Psoas muscle (tissue), 8 donors: ENCODE data around the gene SERPINA4. TPM values are rescaled to one million over a fixed set of nuclear protein-coding genes. Genes with fewer than 3 reads are reported as not detected.

Experiments
- ATAC-seq, 4 donors: fragments of 200-7000 bp; cut with Tn5 transposase; one replicate each; pipeline ENCODE4 v1.9.1; 2020; ENCODE audit warnings: moderate library complexity in 3 of 4, mild to moderate bottlenecking in 2 of 4
- DNase-seq, 2 donors: peaks; one replicate each; pipeline ENCODE4 v3.0.0-alpha.2; 2020
- H3K27ac ChIP-seq: fragments of 200-600 bp; one replicate; pipeline ENCODE4 v1.8.0; 2022
- H3K27me3 ChIP-seq, 3 donors: fragments of 200-600 bp in 1 of 3; one replicate each; pipeline versions ENCODE4 v1.6.1 to v1.8.0; 2013 to 2022; ENCODE audit warnings: low read length in 2 of 3, mild to moderate bottlenecking in 2 of 3, moderate library complexity in 1 of 3; ENCODE audit not compliant: insufficient read depth in 3 of 3
- H3K36me3 ChIP-seq, 2 donors: fragments of 200-600 bp in 1 of 2; one replicate each; pipeline versions ENCODE4 v1.6.1 to v1.8.0; 2013 to 2022; ENCODE audit warnings: low read depth in 1 of 2, mild to moderate bottlenecking in 1 of 2, moderate library complexity in 1 of 2; ENCODE audit not compliant: insufficient read depth in 1 of 2
- H3K4me1 ChIP-seq: fragments of 200-600 bp; one replicate; pipeline ENCODE4 v1.8.0; 2022
- H3K4me3 ChIP-seq: fragments of 200-600 bp; one replicate; pipeline ENCODE4 v1.8.0; 2022; ENCODE audit warnings: mild to moderate bottlenecking
- H3K9me3 ChIP-seq: fragments of 200-600 bp; one replicate; pipeline ENCODE4 v1.8.0; 2022
- WGBS, 3 donors: extraction: QIAGEN DNeasy Blood & Tissue Kit; methylation state at CpG; one replicate each; pipeline versions ENCODE4 v1.1.6 to v1.1.7; 2013; 5-methylcytosine and 5-hydroxymethylcytosine counted together
- intact Hi-C, 2 donors: fragments of 100-400 bp; cut with DNase I; formaldehyde crosslinking; loops; one replicate each; pipeline versions ENCODE4 v1.11.0 to v1.14.2; 2022
- long read RNA-seq, 2 donors: library from polyadenylated mRNA; unstranded; transcript quantifications; one replicate each; pipeline ENCODE4 v2.0.0, GENCODE V29; 2021
- polyA plus RNA-seq, 3 donors: library from polyadenylated mRNA; stranded (reverse); fragments of 200-250 nt; gene quantifications; one replicate each; pipeline ENCODE4 v1.2.3, GENCODE V29; 2013
- total RNA-seq, 4 donors: library from RNA; stranded (reverse); fragmentation: NEBNext Ultra II Directional in 2 of 4; extraction: Animal tissue kit (Norgen Biotek cat#: 25700) in 2 of 4; gene quantifications; one replicate each; pipeline versions ENCODE4 v1.2.1 to v1.2.4, GENCODE V29; 2021 to 2023
- TF ChIP-seq, protein P1 (sequence below): fragments of 200-600 bp; IDR thresholded peaks from one replicate; pipeline ENCODE4 v1.8.0; 2022; ENCODE audit warnings: antibody characterized with exemption
- donor health status: healthy with polysubstance abuse.
- donor health status: DM: no; HTN: no; CAD: no; lungs with moderate emphysema.
- donor health status: Bipolar disorder and iron deficiency.
- donor health status: healthy.
- donor health status: DM: yes; HTN: yes; CAD: no.
- donor health status: DM: no; HTN: no; CAD: no.
- donor health status: DM: no; HTN: no; CAD: no.
- donor health status: DM: yes; HTN: yes; CAD: no.

SERPINA4 gene, protein sequence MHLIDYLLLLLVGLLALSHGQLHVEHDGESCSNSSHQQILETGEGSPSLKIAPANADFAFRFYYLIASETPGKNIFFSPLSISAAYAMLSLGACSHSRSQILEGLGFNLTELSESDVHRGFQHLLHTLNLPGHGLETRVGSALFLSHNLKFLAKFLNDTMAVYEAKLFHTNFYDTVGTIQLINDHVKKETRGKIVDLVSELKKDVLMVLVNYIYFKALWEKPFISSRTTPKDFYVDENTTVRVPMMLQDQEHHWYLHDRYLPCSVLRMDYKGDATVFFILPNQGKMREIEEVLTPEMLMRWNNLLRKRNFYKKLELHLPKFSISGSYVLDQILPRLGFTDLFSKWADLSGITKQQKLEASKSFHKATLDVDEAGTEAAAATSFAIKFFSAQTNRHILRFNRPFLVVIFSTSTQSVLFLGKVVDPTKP
- total RNA-seq: not detected
- polyA plus RNA-seq: not detected
- long read RNA-seq, donor 1: 0 reads
- long read RNA-seq, donor 2: 0 reads

DNA sequence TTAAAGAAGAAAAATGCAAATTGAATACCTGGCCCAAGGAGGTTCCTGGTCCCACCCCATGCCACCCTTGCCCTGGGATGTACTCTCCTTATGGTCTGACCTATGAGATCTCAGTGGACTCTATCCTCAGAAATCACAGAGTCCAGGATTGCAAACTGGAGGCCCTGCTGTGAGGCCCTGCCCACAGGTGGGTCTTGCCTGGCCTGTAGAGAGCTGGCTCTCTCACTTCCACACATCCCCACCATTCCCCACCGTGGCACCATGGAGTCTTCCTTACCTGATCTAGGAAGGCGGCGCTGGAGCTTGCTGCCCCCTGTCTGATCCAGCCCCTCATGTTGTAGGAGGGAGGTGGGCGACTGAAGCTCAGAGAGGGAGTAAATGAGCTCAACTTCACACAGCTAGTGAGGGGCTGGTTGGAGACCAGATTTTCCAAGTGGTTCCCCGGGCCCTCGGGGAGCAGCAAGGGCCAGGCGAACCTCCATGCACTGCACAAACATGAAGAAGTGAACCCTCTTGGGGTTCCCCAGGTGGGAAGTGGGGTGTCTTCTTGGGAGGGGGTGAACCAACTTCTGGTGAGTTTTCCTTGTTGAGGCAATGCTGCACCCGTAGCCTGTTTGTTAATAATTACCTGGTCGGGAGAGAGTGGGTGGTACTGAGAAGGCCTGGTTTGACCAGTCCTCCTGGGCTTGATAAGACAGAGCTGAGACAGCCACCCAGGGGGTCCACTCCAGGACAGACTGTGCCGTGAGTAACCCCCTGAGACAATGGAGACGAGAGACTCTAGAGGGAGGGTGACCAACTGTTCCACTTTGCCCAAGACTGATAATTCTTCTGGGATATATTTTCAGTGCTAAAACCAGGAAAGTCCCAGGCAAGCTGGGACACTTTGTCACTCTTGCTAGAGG is at the start of gene SERPINA4:
SERPINA4 (plus strand) TSS at position 692 of the 905 bp plus-strand sequence. CDS start 2,041 bp downstream, outside the sequence.
- H3K27ac ChIP-seq: no peak within 1 kb of the TSS
- WGBS, 3 donors: 89 to 91% (median 90%) methylated on average over 11 of the region's 11 CpGs
- DNase-seq (no peak), ATAC-seq (peak in 1 of 4 donors; percentile 3)
- H3K36me3 ChIP-seq: no peaks in the 10 kb centered on the region
- H3K4me3 ChIP-seq: no peak within 1 kb of the TSS
- no peaks in the 10 kb centered on the region for H3K9me3 ChIP-seq
- TF ChIP-seq, protein P1, sequence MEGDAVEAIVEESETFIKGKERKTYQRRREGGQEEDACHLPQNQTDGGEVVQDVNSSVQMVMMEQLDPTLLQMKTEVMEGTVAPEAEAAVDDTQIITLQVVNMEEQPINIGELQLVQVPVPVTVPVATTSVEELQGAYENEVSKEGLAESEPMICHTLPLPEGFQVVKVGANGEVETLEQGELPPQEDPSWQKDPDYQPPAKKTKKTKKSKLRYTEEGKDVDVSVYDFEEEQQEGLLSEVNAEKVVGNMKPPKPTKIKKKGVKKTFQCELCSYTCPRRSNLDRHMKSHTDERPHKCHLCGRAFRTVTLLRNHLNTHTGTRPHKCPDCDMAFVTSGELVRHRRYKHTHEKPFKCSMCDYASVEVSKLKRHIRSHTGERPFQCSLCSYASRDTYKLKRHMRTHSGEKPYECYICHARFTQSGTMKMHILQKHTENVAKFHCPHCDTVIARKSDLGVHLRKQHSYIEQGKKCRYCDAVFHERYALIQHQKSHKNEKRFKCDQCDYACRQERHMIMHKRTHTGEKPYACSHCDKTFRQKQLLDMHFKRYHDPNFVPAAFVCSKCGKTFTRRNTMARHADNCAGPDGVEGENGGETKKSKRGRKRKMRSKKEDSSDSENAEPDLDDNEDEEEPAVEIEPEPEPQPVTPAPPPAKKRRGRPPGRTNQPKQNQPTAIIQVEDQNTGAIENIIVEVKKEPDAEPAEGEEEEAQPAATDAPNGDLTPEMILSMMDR: no peak
- H3K4me1 ChIP-seq: no peaks in the 10 kb centered on the region
- intact Hi-C loops: no loop called here
- peaks cover 0 to under 1% (median 0%) of the 10 kb centered on the region in 3 donors for H3K27me3 ChIP-seq

DNA sequence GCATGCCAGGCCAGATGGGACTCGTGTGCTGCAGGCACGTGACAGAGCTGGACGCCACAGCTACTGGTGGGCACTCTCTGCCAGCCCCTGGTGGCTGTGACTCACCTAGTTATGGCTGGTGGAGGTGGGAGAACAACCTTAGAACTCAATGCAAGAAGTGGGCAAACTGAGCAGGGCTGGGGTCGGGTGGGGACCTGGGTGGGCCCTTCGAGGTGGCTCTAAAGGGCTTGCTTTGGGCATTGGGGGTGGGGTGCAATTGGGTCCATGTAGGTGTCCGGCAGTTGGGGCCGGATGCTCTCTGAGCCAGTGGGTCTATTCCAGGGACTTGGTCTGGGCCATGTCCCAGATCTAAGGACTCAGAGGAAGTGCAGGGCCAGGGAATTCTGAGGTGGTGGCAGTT is 46.9 kb upstream of the SERPINA4 start:
- TF ChIP-seq, protein P1: no peak

DNA sequence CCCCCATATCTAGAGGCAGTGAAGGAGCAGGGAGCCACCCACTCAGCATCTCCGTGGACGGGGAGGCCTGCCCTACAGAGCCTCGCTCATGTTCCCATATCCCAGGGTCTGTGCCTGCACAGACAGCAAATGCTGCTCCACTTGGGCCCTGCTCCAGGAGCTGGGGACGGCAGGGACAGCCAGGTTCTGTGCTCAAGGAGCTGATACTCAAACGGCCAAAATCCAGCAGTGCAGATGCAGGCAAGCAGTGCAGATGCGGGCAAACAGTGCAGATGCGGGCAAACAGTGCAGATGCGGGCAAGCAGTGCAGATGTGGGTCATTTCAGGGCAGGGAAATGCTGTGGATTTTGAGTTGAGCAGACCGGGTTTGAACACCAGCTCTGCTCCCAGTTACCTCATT is 45.8 kb upstream of the SERPINA4 start:
- intact Hi-C loops: no loop called here
- DNase-seq (no peak), ATAC-seq (no peak)
- 68 to 73% (median 71%) methylated on average over 9 of the region's 9 CpGs for whole genome bisulfite sequencing, 3 donors
- no peak overlapping the region for H3K4me3 ChIP-seq
- TF ChIP-seq, protein P1: no peak
- no peak overlapping the region for H3K27ac ChIP-seq
- H3K27me3 ChIP-seq: peaks cover 0 to 3% (median 0%) of the 10 kb centered on the region in 3 donors
- no peaks in the 10 kb centered on the region for H3K36me3 ChIP-seq
- H3K4me1 ChIP-seq: no peaks in the 10 kb centered on the region
- no peaks in the 10 kb centered on the region for H3K9me3 ChIP-seq

More for the DNA sequence above, 46.9 kb upstream of the SERPINA4 start:
- Histone ChIP-seq H3K27me3 (peaks cover 0 to 3% (median 0%) of the 10 kb centered on the region in 3 donors), H3K4me3 (no peak overlapping the region), H3K9me3 (no peaks in the 10 kb centered on the region), H3K4me1 (no peaks in the 10 kb centered on the region), H3K36me3 (no peaks in the 10 kb centered on the region), H3K27ac (no peak overlapping the region)
- ATAC-seq: no peak
- 55 to 80% (median 69%) methylated on average over 7 of the region's 7 CpGs for WGBS, 3 donors
- no peak for DNase-seq
- intact Hi-C loops: no loop called here

DNA sequence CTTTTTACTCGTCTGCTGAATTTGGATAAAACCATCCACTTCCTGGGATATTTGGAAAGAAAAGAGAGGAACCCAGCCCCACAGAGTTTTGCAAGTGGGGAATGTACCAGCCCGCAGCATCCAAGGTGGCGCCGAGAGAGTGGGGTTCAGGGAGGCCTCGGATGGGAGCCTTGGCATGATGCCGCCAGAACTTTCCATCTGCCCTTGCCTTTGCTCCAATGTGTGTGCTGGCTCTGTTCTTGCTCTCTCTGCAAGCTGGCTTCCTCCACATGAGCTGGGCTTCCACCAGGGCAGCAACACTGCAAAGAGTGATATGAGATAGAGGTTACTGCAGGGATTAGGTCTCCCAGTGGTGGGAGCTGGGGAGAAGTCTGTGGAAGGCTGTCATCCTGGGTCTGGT is 45.4 kb upstream of the SERPINA4 start:
- DNase-seq (no peak), ATAC-seq (no peak)
- Histone ChIP-seq H3K9me3 (no peaks in the 10 kb centered on the region), H3K4me3 (no peak overlapping the region), H3K27me3 (peaks cover 0 to 3% (median 0%) of the 10 kb centered on the region in 3 donors), H3K36me3 (no peaks in the 10 kb centered on the region), H3K27ac (no peak overlapping the region), H3K4me1 (no peaks in the 10 kb centered on the region)
- TF ChIP-seq, protein P1: no peak
- WGBS, 3 donors: 80 to 84% (median 82%) methylated on average over 6 of the region's 6 CpGs
- intact Hi-C loops: no loop called here
